ENCODE results near the gene MYO3B. TPM values are rescaled to one million over a fixed set of nuclear protein-coding genes. Genes with fewer than 3 reads are reported as not detected.

Gene MYO3B
- total RNA-seq, 4 donors from 2014 or later: 6.0 to 7.4 (median 7.2) TPM

DNA sequence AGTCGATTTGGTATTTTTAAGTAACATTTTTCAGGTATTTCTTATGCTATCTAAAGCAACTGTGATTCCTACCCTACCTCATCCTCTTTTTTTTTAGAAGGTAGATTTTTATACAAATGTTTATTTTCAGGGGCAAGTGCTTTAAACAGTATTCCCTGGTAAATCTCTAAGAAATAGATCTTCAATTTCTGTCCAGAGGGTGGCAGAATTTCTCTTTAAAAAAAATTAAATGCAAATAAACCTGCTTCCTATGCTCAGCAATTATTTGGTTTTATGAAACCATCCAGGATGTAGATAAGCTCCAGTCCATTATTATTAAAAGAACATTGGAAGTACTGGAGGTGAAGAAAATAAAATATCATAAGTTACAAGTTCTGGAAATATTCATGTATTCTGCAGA is 191.9 kb downstream of the MYO3B start:
- Histone ChIP-seq H3K4me3 (replicated peaks in 1 of 3) (no peak overlapping the region), H3K4me1 (no peaks in the 10 kb centered on the region), H3K9me3 (no peaks in the 10 kb centered on the region), H3K27ac (no peak overlapping the region), H3K27me3 (peaks cover 4% of the 10 kb centered on the region), H3K36me3 (no peaks in the 10 kb centered on the region)
- no peak for TF ChIP-seq POLR2A (IDR thresholded peaks at IDR 0.05)
- TF ChIP-seq, protein P1, sequence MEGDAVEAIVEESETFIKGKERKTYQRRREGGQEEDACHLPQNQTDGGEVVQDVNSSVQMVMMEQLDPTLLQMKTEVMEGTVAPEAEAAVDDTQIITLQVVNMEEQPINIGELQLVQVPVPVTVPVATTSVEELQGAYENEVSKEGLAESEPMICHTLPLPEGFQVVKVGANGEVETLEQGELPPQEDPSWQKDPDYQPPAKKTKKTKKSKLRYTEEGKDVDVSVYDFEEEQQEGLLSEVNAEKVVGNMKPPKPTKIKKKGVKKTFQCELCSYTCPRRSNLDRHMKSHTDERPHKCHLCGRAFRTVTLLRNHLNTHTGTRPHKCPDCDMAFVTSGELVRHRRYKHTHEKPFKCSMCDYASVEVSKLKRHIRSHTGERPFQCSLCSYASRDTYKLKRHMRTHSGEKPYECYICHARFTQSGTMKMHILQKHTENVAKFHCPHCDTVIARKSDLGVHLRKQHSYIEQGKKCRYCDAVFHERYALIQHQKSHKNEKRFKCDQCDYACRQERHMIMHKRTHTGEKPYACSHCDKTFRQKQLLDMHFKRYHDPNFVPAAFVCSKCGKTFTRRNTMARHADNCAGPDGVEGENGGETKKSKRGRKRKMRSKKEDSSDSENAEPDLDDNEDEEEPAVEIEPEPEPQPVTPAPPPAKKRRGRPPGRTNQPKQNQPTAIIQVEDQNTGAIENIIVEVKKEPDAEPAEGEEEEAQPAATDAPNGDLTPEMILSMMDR (IDR thresholded peaks at IDR 0.05): peak in 3 of 6 experiments; percentile 32 to 44 (median 33)
- intact Hi-C loops (cut with DNase I): no loop called here
- DNase-seq: no peak
- 12 to 20% methylated on average over 1 of the region's 1 CpG for WGBS, 2 donors

DNA sequence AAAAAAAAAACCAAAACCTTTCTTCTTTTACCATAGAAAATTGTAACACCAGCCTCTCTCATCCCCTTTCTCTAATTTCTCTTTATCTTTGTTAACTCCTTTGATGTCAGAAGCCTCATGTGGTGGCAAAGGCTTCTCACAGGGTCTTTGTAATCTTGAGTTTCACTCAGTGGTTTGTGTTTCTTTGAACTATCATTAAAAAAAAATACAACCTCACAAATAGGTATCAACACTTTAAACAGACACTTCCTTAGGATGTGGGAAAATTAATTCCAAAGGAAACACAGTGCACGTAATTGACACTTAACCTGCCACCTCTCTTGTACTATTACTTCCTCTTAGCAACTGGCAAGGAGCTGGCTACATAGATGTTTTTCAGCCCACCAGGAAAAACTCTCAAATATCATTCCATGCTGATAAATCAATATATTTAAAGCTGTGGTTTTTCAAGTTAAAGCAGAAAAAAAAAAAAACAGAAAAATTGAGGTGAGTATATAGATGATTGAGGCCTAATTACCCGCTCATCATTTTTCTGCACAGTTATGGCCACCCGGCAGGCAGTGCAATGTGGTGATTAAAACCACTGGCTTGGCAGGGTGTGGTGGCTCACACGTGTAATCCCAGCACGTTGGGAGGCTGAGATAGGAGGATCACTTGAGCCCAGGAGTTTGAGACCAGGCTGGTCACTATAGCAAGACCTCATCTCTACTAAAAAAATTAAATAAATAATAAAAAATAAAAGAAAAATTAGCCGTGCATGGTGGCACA is 193.5 kb downstream of the MYO3B start:
- no peak for DNase-seq
- 81 to 82% methylated on average over 6 of the region's 6 CpGs for WGBS, 2 donors
- H3K4me1 ChIP-seq: peaks cover 0 to 4% of the 10 kb centered on the region in 2 donors
- no peaks in the 10 kb centered on the region for H3K9me3 ChIP-seq
- H3K27ac ChIP-seq: no peak overlapping the region
- H3K4me3 ChIP-seq (replicated peaks in 1 of 3): no peak overlapping the region
- intact Hi-C loops (cut with DNase I): no loop called here
- H3K36me3 ChIP-seq: no peaks in the 10 kb centered on the region
- H3K27me3 ChIP-seq: peaks cover 4% of the 10 kb centered on the region
- TF ChIP-seq POLR2A (IDR thresholded peaks at IDR 0.05): no peak
- TF ChIP-seq, protein P1 (IDR thresholded peaks at IDR 0.05): no peak

DNA sequence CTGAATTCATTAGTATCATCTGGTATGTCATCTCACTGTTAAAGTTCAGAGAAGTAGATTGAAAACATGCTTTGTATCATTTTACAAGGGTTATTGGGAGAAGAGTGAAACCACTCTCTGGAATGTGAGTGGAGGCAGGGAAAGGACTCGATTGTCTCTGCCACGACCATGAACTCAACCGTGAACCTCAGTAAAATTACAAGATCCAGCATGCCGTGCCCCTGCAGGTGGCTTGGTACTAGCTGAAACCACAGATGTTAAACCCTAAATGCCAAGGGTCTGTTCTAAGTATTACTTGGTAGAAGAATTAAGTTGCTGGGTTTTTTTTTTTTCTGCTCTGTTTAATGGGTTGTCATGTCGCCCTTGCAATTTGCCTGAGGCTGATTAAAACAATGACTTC is 197.2 kb downstream of the MYO3B start:
- 51 to 52% methylated on average over 5 of the region's 5 CpGs for WGBS, 2 donors
- H3K36me3 ChIP-seq: no peaks in the 10 kb centered on the region
- intact Hi-C loops (cut with DNase I): no loop called here
- H3K4me3 ChIP-seq (replicated peaks in 1 of 3): no peak overlapping the region
- TF ChIP-seq POLR2A (IDR thresholded peaks at IDR 0.05): no peak
- TF ChIP-seq, protein P1 (IDR thresholded peaks at IDR 0.05): no peak
- H3K27me3 ChIP-seq: peaks cover 4% of the 10 kb centered on the region
- H3K27ac ChIP-seq: no peak overlapping the region
- H3K4me1 ChIP-seq: peaks cover 0 to 4% of the 10 kb centered on the region in 2 donors
- H3K9me3 ChIP-seq: no peaks in the 10 kb centered on the region
- DNase-seq: no peak

DNA sequence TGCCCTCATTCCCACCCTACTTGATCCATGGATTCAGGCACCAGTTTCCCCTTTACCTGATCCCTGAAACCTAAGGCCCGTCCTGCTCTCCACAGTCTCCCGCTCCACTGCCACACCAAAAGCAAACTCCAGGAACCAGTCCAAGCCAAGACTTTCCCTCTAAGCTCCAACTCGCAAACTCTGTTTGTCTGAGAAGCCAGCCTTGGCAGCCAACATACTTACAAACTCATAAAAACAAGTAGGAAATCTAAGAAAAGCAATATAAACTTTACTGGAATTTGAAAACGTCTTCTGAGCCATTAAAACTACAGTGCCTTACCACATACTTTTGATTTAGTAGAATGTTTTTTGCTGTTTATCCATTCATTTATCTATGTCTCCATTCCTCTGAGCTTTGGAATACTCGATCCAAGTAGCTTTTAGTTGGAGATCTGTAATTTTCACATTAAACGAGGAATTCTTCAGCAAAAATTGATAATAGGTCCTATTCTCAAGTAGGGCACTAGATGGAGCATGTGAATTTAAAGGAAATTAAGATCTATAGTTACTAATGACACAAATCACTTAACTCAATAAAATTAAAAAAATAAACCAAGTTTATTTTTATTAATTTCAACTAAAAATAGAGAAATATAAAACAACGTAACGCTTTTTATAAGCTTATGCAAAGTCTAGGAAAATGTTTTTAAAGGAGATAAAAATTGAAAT is 199.7 kb downstream of the MYO3B start:
- Histone ChIP-seq H3K4me1 (peaks cover 0 to 4% of the 10 kb centered on the region in 2 donors), H3K27me3 (no peaks in the 10 kb centered on the region), H3K4me3 (replicated peaks in 1 of 3) (no peak overlapping the region), H3K9me3 (no peaks in the 10 kb centered on the region), H3K27ac (no peak overlapping the region), H3K36me3 (no peaks in the 10 kb centered on the region)
- DNase-seq: peak; percentile 12 to 38
- TF ChIP-seq POLR2A (IDR thresholded peaks at IDR 0.05): no peak
- TF ChIP-seq, protein P1 (IDR thresholded peaks at IDR 0.05): no peak
- 56 to 61% methylated on average over 8 of the region's 8 CpGs for WGBS, 2 donors
- intact Hi-C loops (cut with DNase I): no loop called here

DNA sequence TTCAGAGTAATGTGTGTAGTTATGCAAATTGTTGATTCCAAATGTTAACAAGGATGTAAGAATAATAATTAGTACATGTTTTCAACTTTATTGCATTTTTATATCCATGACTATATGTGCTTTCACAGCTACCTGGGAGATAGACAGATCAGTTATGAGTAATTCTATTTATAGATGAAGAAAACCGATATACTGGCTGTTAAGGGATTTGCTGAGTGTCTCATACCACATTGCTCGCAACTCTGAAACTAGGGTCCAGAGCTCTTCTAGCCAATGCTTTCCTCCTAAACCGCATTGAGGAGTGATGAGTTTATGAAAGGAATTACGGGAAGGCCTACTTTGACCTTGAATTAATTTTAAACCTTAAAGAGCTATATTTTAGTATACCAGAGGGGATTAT is 202.3 kb downstream of the MYO3B start:
- intact Hi-C loops (cut with DNase I): no loop called here
- no peaks in the 10 kb centered on the region for H3K9me3 ChIP-seq

More for the DNA sequence above, 202.3 kb downstream of the MYO3B start:
- TF ChIP-seq, protein P1 (IDR thresholded peaks at IDR 0.05): no peak
- TF ChIP-seq POLR2A (IDR thresholded peaks at IDR 0.05): no peak
- no peak for DNase-seq
- 72 to 82% methylated on average over 4 of the region's 4 CpGs for WGBS, 2 donors
- H3K27me3 ChIP-seq: no peaks in the 10 kb centered on the region
- peaks cover 0 to 2% of the 10 kb centered on the region in 2 donors for H3K4me1 ChIP-seq
- H3K27ac ChIP-seq: no peak overlapping the region
- H3K4me3 ChIP-seq (replicated peaks in 1 of 3): no peak overlapping the region
- no peaks in the 10 kb centered on the region for H3K36me3 ChIP-seq
